Smooth muscle cell (in vitro differentiated cells): ENCODE measurements around the gene PACSIN3. TPM values are rescaled to one million over a fixed set of nuclear protein-coding genes. Genes with fewer than 3 reads are reported as not detected.

Experiments
- DNase-seq: peaks from one replicate; lab custom pipeline; 2025; ENCODE audit not compliant: unreplicated experiment; lab: John Stamatoyannopoulos, UW
- H2AFZ ChIP-seq: fragments of 200-600 bp; sonication (generic); 2 replicates; pipeline ENCODE4 v1.6.0; 2016; ENCODE audit warnings: antibody characterized with exemption, low read depth, mild to moderate bottlenecking
- H3F3A ChIP-seq: fragments of 200-600 bp; sonication (generic); 2 replicates; pipeline ENCODE4 v1.6.0; 2017; ENCODE audit warnings: antibody characterized with exemption, low read depth
- H3K27ac ChIP-seq: fragments of 200-600 bp; sonication (generic); 2 replicates; pipeline ENCODE4 v1.5.1; 2016; ENCODE audit warnings: low read depth, mild to moderate bottlenecking
- H3K27me3 ChIP-seq: fragments of 200-600 bp; sonication (generic); 2 replicates; pipeline ENCODE4 v1.6.1; 2016; ENCODE audit warnings: low read depth, mild to moderate bottlenecking
- H3K36me3 ChIP-seq: fragments of 200-600 bp; sonication (generic); 2 replicates; pipeline ENCODE4 v1.5.1; 2016; ENCODE audit warnings: low read depth
- H3K4me1 ChIP-seq: fragments of 200-600 bp; sonication (generic); 2 replicates; pipeline ENCODE4 v1.5.1; 2016; ENCODE audit warnings: low read depth
- H3K4me2 ChIP-seq: fragments of 200-600 bp; sonication (generic); 2 replicates; pipeline ENCODE4 v1.6.0; 2016; ENCODE audit warnings: mild to moderate bottlenecking
- H3K4me3 ChIP-seq: fragments of 200-600 bp; sonication (generic); 2 replicates; pipeline ENCODE4 v1.5.1; 2016; ENCODE audit warnings: mild to moderate bottlenecking
- H3K79me2 ChIP-seq: fragments of 200-600 bp; sonication (generic); 2 replicates; pipeline ENCODE4 v1.6.0; 2016; ENCODE audit warnings: low read depth, mild to moderate bottlenecking
- H3K9ac ChIP-seq: fragments of 200-600 bp; sonication (generic); 2 replicates; pipeline ENCODE4 v1.6.0; 2016; ENCODE audit warnings: low read depth
- H3K9me3 ChIP-seq: fragments of 200-600 bp; sonication (generic); replicated peaks from 2 replicates; pipeline ENCODE4 v1.5.1; 2016; ENCODE audit warnings: low read depth
- H4K20me1 ChIP-seq: fragments of 200-600 bp; sonication (generic); 2 replicates; pipeline ENCODE4 v1.6.0; 2016; ENCODE audit warnings: low read depth
- WGBS: methylation state at CpG from one replicate; pipeline ENCODE4 v1.1.7; 2016; ENCODE audit warnings: low lambda C conversion rate; 5-methylcytosine and 5-hydroxymethylcytosine counted together
- polyA plus RNA-seq: library from polyadenylated mRNA; unstranded; fragments of >200 nt; fragmentation: Nextera tagmentation; extraction: Ambion mirVana; gene quantifications from 2 replicates; pipeline ENCODE4 v1.2.1, GENCODE V29; 2016
- total RNA-seq: library from RNA; depleted of rRNA; stranded (reverse); fragments of >200 nt; gene quantifications from 2 replicates; pipeline ENCODE4 v1.2.3, GENCODE V29; 2014
- TF ChIP-seq, protein P1 (sequence below): fragments of 200-600 bp; sonication (generic); IDR thresholded peaks from 2 replicates; pipeline ENCODE4 v1.5.1; 2017; ENCODE audit warnings: borderline replicate concordance, mild to moderate bottlenecking, antibody characterized with exemption; ENCODE audit not compliant: insufficient read depth, poor library complexity, severe bottlenecking

Gene PACSIN3
- total and polyA plus RNA-seq, 2 experiments from 2014 or later: 27.3 to 55.7 TPM

DNA sequence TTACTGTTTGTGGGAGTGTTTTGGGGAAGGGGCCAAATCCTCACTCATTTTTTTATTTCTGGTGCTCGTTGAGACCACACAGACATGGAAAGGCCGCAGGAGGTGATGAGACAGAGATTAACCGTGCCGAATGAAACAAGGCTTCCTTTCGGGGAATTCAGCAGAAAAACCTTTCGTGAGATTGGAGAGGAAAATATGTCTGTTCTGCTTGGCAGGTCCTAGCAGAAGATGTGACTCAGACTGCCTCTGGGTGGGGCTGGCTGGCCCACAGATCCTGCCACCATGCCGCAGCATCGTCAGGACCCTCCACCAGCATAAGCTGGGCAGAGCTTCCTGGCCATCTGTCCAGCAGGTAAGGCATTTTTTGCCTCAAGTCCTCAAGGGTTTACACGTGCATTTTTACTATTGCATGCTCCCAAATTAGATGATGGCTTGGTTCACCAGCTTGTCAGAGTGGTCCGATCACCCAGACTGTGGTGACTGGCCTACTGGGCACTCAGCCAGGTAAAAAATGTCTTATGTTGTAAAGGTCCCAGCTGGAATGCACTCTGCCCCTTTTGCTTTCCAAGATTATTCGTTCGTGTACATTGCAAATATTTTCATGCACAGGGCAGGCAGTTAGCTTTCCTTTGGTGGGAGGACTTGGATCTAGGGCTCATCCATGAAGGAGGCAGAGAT is 30.0 kb upstream of the PACSIN3 start:
- WGBS: 6% methylated on average over 12 of the region's 12 CpGs
- H3K4me3 ChIP-seq: peak overlapping the region; percentile 68
- H3K27me3 ChIP-seq: no peaks in the 10 kb centered on the region
- peak overlapping the region; percentile 94 for H3K9ac ChIP-seq
- H3K9me3 ChIP-seq: no peaks in the 10 kb centered on the region
- peaks cover 14% of the 10 kb centered on the region for H3K4me1 ChIP-seq
- TF ChIP-seq, protein P1, sequence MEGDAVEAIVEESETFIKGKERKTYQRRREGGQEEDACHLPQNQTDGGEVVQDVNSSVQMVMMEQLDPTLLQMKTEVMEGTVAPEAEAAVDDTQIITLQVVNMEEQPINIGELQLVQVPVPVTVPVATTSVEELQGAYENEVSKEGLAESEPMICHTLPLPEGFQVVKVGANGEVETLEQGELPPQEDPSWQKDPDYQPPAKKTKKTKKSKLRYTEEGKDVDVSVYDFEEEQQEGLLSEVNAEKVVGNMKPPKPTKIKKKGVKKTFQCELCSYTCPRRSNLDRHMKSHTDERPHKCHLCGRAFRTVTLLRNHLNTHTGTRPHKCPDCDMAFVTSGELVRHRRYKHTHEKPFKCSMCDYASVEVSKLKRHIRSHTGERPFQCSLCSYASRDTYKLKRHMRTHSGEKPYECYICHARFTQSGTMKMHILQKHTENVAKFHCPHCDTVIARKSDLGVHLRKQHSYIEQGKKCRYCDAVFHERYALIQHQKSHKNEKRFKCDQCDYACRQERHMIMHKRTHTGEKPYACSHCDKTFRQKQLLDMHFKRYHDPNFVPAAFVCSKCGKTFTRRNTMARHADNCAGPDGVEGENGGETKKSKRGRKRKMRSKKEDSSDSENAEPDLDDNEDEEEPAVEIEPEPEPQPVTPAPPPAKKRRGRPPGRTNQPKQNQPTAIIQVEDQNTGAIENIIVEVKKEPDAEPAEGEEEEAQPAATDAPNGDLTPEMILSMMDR: no peak
- peak overlapping the region; percentile 95 for H3K4me2 ChIP-seq
- H4K20me1 ChIP-seq: peaks cover 47% of the 10 kb centered on the region
- H3K36me3 ChIP-seq: no peaks in the 10 kb centered on the region
- H3K27ac ChIP-seq: peak overlapping the region; percentile 96
- H2AFZ ChIP-seq: no peak overlapping the region
- peaks cover 30% of the 10 kb centered on the region for H3K79me2 ChIP-seq
- peak; percentile 57 for DNase-seq
- peaks cover 2% of the 10 kb centered on the region for H3F3A ChIP-seq

- Histone ChIP-seq H3K9me3 (no peaks in the 10 kb centered on the region), H3K4me2 (peak overlapping the region; percentile 95), H3K27me3 (no peaks in the 10 kb centered on the region), H3K36me3 (no peaks in the 10 kb centered on the region), H3K9ac (peak overlapping the region; percentile 94), H3K27ac (peak overlapping the region; percentile 96), H3K4me3 (peak overlapping the region; percentile 68), H3F3A (peaks cover 2% of the 10 kb centered on the region), H2AFZ (peak overlapping the region; percentile 6), H3K79me2 (peaks cover 30% of the 10 kb centered on the region), H4K20me1 (peaks cover 40% of the 10 kb centered on the region), H3K4me1 (peaks cover 14% of the 10 kb centered on the region)
- no peak for DNase-seq
- WGBS: 10% methylated on average over 15 of the region's 15 CpGs
- TF ChIP-seq, protein P1: no peak
These were observed 29.2 kb upstream of the PACSIN3 start for GRCh38 chr11:47215366-47215910.

GRCh38 chr11:47213950-47214565 is 27.8 kb upstream of the PACSIN3 start:
- H3F3A ChIP-seq: peaks cover 2% of the 10 kb centered on the region
- peak overlapping the region; percentile 96 for H3K27ac ChIP-seq
- H4K20me1 ChIP-seq: peaks cover 26% of the 10 kb centered on the region
- H3K4me1 ChIP-seq: peaks cover 14% of the 10 kb centered on the region
- H3K4me2 ChIP-seq: peak overlapping the region; percentile 95
- DNase-seq: peak; percentile 35
- H3K36me3 ChIP-seq: no peaks in the 10 kb centered on the region
- peak overlapping the region; percentile 68 for H3K4me3 ChIP-seq
- no peaks in the 10 kb centered on the region for H3K27me3 ChIP-seq
- no peaks in the 10 kb centered on the region for H3K9me3 ChIP-seq
- TF ChIP-seq, protein P1: no peak
- peaks cover 25% of the 10 kb centered on the region for H3K79me2 ChIP-seq
- peak overlapping the region; percentile 63 for H2AFZ ChIP-seq
- peak overlapping the region; percentile 34 for H3K9ac ChIP-seq
- WGBS: 36% methylated on average over 20 of the region's 20 CpGs
